ENCODE measurements around the gene POU2AF1. TPM values are rescaled to one million over a fixed set of nuclear protein-coding genes. Genes with fewer than 3 reads are reported as not detected.

Gene POU2AF1
- total RNA-seq, 6 experiments from 2014 or later, result 0.06 to 2.4 (median 0.63) TPM

- DNase-seq (no peak), ATAC-seq (no peak)
- H3K27me3 ChIP-seq, result no peaks in the 10 kb centered on the region
- H3K4me3 ChIP-seq, result no peak overlapping the region
- no peak overlapping the region for H3K27ac ChIP-seq
- TF ChIP-seq CTCF (IDR thresholded peaks at IDR 0.05) (no peak), POLR2A (IDR thresholded peaks at IDR 0.05) (no peak)
- peaks cover 0 to 11% (median 4%) of the 10 kb centered on the region in 4 donors for H3K4me1 ChIP-seq
- WGBS (ENCODE audit: insufficient coverage, low coverage, low lambda C conversion rate, missing lambda C conversion rate), result 93% methylated on average over 3 of the region's 5 CpGs
- intact Hi-C loops (cut with DNase I), result no loop called here
- no peaks in the 10 kb centered on the region for H3K9me3 ChIP-seq
- H3K36me3 ChIP-seq, result no peaks in the 10 kb centered on the region
These were observed 24.0 kb downstream of the POU2AF1 start for GRCh38 chr11:111355101-111355500.

GRCh38 chr11:111354601-111354891, 24.5 kb downstream of the POU2AF1 start:
- TF ChIP-seq POLR2A (IDR thresholded peaks at IDR 0.05) (no peak), CTCF (IDR thresholded peaks at IDR 0.05) (no peak)
- intact Hi-C loops (cut with DNase I), result no loop called here

GRCh38 chr11:111353776-111354600, 25.1 kb downstream of the POU2AF1 start:
- intact Hi-C loops (cut with DNase I), result no loop called here
- Histone ChIP-seq H3K4me1 (peaks cover 0 to 4% (median 0%) of the 10 kb centered on the region in 4 donors), H3K9me3 (no peaks in the 10 kb centered on the region), H3K4me3 (no peak overlapping the region), H3K27ac (no peak overlapping the region), H3K36me3 (no peaks in the 10 kb centered on the region), H3K27me3 (no peaks in the 10 kb centered on the region)
- TF ChIP-seq CTCF (IDR thresholded peaks at IDR 0.05) (no peak), POLR2A (IDR thresholded peaks at IDR 0.05) (no peak)
- ATAC-seq (no peak), DNase-seq (no peak)
- 88% methylated on average over 8 of the region's 16 CpGs for WGBS (ENCODE audit: insufficient coverage, low coverage, low lambda C conversion rate, missing lambda C conversion rate)

More at GRCh38 chr11:111354601-111354891, 24.5 kb downstream of the POU2AF1 start:
- Histone ChIP-seq H3K27me3 (no peaks in the 10 kb centered on the region), H3K4me3 (no peak overlapping the region), H3K9me3 (no peaks in the 10 kb centered on the region), H3K27ac (no peak overlapping the region), H3K36me3 (no peaks in the 10 kb centered on the region), H3K4me1 (peaks cover 0 to 6% (median 2%) of the 10 kb centered on the region in 4 donors)
- DNase-seq (no peak), ATAC-seq (no peak)
- 75% methylated on average over 2 of the region's 2 CpGs for WGBS (ENCODE audit: insufficient coverage, low coverage, low lambda C conversion rate, missing lambda C conversion rate)

GRCh38 chr11:111352935-111353710, 26.0 kb downstream of the POU2AF1 start:
- 73% methylated on average over 5 of the region's 8 CpGs for WGBS (ENCODE audit: insufficient coverage, low coverage, low lambda C conversion rate, missing lambda C conversion rate)
- intact Hi-C loops (cut with DNase I), result no loop called here
- ATAC-seq (no peak), DNase-seq (no peak)
- no peak overlapping the region for H3K27ac ChIP-seq
- no peaks in the 10 kb centered on the region for H3K36me3 ChIP-seq
- H3K27me3 ChIP-seq, result no peaks in the 10 kb centered on the region
- H3K9me3 ChIP-seq, result no peaks in the 10 kb centered on the region
- H3K4me3 ChIP-seq, result no peak overlapping the region
- no peak for TF ChIP-seq POLR2A (IDR thresholded peaks at IDR 0.05)
- TF ChIP-seq CTCF (IDR thresholded peaks at IDR 0.05), result no peak
- H3K4me1 ChIP-seq, result peaks cover 0 to 4% (median 0%) of the 10 kb centered on the region in 4 donors

Data from right lobe of liver (tissue), 6 donors.